GM21526 (cell line): ENCODE measurements around the gene ASB2.

Experiments used
- ATAC-seq: cut with Tn5 transposase; IDR thresholded peaks from one replicate; pipeline ENCODE4 v1.9.1; 2021; ENCODE audit warnings: moderate library complexity; ENCODE audit not compliant: unreplicated experiment, low FRiP score

Gene ASB2

DNA sequence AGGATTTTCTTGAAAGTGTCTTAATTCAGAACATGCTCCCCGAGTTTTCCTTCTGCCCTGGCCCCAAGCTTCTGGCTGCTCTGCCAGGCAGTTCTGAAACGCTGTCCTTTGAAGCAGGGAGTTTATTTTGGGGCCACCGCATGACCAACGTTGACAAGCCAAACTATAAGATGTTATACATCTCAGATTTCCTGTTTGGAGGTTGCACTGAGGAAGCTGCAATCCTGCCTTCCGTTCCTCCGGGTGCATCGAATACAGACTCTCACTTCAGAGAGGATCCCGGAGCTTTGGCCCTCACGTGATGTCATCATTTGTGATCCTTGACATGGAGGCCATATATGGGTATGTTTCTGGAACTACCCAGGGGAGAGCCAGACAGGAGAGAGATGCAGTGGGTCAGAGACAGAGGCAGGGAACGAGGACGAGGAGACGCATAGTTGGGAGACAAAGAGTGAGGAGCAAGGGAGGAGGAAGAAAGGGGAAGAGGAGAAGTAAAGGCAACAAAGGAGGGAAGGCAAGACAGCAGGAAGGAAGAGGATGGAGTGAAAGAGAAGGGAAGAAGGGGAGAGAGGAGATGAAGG lies at the start of gene ASB2:
TSS of gene ASB2 (minus strand) at position 94 of the 581 bp plus-strand sequence. CDS start 12,031 bp downstream, outside the sequence.
- peak; percentile 11 for ATAC-seq

DNA sequence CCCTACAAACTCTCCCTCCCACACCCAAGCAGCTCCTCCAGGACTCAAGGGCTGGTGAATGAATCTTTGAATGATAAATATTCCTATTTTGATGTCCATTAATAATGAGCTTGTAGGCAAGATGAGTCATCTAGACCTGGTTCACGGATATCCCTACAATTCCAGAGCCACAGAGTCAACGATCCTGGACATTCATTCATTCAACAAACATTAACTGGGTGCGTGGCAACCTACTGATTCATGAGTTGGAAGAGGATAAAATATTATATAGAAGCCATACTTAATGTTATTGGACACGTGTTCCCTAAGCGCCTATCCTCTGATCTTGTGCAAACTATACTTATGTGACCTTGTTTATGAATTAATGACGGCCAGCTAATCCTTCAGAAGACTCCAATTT lies 49.4 kb upstream of the ASB2 start:
- no peak for ATAC-seq

- ATAC-seq = no peak
Observed at GRCh38 chr14:94024549-94024948, 48.2 kb upstream of the ASB2 start.

- no peak for ATAC-seq
Observed at GRCh38 chr14:94022532-94023411, 46.4 kb upstream of the ASB2 start.

GRCh38 chr14:94021416-94022157 lies 45.2 kb upstream of the ASB2 start:
- no peak for ATAC-seq

- no peak for ATAC-seq
Observed at GRCh38 chr14:94021001-94021400, 44.6 kb upstream of the ASB2 start.

DNA sequence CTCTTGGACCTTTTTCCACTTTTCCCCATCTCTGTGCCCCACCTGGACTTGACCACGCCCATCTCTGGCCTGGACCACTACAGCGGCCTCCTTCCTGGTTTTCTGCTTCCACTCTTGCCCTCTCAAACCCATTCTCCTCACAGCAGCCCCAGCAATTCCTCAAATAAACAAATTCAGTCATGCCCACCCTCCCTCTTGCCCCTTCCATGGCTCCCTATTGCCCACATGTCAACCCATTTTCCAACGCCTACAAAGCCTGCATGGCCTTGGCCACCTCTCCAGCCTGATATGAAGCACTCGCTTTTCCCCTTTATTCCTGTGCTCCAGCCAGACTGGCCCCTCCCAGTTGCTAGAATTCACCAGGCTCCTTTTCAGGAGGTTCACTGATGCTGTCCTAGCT lies 43.9 kb upstream of the ASB2 start:
- ATAC-seq = no peak

- ATAC-seq = no peak
Observed at GRCh38 chr14:94019329-94019728, 43.0 kb upstream of the ASB2 start.

- ATAC-seq = no peak
Observed at GRCh38 chr14:94018308-94018707, 41.9 kb upstream of the ASB2 start.

DNA sequence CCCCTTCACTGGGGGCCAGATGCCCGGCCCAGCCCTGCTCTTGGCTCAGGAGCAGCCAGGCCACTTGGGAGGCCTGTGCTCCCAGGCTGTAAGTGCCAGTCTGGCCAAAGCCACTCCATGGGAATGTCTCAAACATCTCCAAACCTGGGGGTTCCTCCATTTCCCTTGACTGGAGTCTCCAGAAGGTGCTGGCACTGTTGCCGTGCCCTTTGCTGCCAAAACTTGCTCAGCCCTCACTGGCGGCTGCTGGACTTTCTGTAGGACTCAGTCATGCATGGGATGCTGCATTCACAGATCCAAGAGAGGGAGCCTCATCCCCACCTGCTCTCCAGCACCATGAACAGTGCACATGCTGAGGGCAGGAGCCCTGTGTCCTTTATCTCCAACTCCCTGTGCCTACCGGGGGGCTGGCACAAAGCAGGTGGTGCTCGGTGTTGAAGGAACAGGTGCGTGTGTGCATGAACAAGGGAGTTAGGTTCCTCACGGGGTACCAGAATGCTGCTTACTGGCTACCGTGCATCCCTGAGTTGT lies 40.1 kb upstream of the ASB2 start:
- ATAC-seq = no peak

DNA sequence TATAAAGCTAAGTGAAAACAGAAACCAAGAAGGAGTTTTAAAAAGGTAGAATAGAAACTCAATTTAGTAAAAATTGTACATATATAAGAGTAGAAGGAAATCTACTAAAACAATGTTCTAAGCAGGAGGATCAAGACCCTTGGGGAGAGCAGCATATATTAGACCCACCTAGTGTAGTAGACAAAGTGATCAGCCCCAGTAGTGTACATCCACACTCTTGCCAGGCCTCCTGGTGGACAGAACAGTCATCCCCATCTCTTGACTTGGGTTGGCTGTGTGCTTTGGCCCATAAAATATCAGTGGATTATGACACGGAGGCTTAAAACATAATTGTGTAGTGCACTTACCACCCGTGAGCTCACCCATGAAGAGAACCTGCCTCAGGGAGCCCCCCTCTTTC lies 38.9 kb upstream of the ASB2 start:
- ATAC-seq = no peak

DNA sequence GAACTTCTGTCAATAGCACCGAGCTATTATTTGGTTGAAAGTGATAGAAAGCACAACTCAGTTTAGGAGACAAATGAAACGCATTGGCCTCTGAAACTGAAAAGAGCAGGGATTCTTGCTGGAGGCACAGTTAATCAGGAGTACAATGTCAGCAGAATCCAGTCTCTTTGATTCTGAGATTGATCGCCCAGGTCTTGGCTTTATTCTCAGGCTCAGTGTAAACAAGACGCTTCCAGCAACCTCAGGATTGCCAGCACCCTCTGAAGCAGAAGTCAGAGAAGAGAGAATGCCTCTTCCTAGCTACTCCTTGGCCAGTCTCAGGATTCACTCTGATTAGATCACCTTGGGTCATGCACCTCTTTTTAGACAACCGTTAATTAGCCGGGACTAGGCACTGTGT lies 38.0 kb upstream of the ASB2 start:
- no peak for ATAC-seq

- ATAC-seq = no peak
Observed at GRCh38 chr14:94011795-94012194, 35.4 kb upstream of the ASB2 start.

DNA sequence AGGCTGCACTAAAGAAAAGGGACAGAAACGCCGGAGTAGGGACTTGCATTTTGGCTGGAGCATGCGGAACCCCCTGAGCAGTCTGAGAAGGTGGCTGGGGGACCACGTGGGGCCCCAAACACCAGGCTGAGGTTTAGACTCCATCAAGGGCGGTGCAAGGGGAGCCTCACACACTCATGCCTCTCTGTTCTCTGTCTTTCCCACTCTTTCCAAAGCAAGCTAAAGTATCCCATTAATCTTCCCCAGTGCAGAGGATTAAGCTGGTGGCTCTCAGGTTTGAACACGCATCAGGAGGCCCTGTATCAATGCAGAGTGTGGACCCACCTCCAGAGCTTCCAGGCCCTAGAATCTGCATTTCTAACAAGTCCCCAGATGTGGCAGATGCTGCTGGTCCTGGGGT lies 34.3 kb upstream of the ASB2 start:
- ATAC-seq = no peak

- ATAC-seq = peak; percentile 46
Observed at GRCh38 chr14:94009767-94010166, 33.4 kb upstream of the ASB2 start.

DNA sequence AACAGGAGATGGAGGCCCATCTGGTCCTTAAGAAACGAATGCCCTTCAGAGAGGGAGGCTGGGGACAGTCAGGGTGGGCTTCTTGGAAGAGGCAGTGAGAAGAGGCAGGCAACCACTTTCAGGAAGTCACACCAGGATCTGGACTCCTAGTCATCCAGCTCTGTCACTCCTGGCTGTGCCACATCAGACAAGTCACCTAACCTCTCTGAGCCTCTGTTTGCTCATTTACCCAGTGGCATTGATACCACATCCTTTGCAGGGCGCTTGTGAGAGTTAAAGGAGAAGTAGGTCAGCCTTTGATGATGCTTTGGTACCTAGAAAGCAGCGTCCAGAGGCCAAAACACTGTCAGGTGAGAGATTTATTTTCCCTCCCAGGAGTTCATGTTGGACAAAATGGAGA lies 31.9 kb upstream of the ASB2 start:
- no peak for ATAC-seq

GRCh38 chr14:94005324-94006073 lies 29.1 kb upstream of the ASB2 start:
- no peak for ATAC-seq

DNA sequence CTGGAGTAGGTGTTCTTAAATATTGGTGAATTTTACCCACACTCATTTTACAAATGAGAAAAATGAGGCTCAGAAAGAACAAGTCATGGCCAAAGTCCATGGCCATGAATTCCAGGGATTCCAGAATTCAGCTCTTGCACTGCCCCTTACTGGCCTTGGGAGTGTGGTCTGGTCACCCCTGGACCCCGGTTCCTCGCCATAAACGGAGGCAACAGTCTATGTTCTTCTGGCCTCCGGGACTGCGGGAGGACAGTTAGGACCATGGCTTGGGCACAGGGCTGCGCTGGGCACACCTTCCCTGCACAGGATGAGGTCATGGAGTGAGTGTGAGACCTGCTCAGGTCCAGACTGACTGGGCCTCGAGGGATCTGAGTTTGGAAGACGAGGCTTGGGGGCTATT lies 27.6 kb upstream of the ASB2 start:
- no peak for ATAC-seq

- no peak for ATAC-seq
Observed at GRCh38 chr14:94003397-94003796, 27.0 kb upstream of the ASB2 start.
